SJSA1 (cell line): ENCODE results near the gene ACIN1. TPM values are rescaled to one million over a fixed set of nuclear protein-coding genes. Genes with fewer than 3 reads are reported as not detected.

Experiments used
- DNase-seq, 2 experiments: peaks; one replicate each; pipeline ENCODE4 v3.0.0-alpha.2; 2015 to 2020; ENCODE audit warnings: low spot score in 2 of 2, low read depth in 1 of 2
- H3K27ac ChIP-seq: fragments of 250-450 bp; sonication (Bioruptor Pico); 2 replicates; pipeline ENCODE4 v1.5.1; 2020; ENCODE audit warnings: mild to moderate bottlenecking, moderate library complexity
- H3K27me3 ChIP-seq: fragments of 250-450 bp; sonication (Bioruptor Pico); replicated peaks from 2 replicates; pipeline ENCODE4 v1.5.1; 2020; ENCODE audit warnings: mild to moderate bottlenecking, moderate library complexity
- H3K36me3 ChIP-seq: fragments of 250-450 bp; sonication (Bioruptor Pico); 2 replicates; pipeline ENCODE4 v1.5.1; 2020; ENCODE audit warnings: mild to moderate bottlenecking
- H3K4me1 ChIP-seq: fragments of 250-450 bp; sonication (Bioruptor Pico); replicated peaks from 2 replicates; pipeline ENCODE4 v1.6.1; 2021; ENCODE audit warnings: mild to moderate bottlenecking
- H3K4me3 ChIP-seq: fragments of 250-450 bp; sonication (Bioruptor Pico); 2 replicates; pipeline ENCODE4 v1.5.1; 2020; ENCODE audit warnings: mild to moderate bottlenecking
- H3K9me3 ChIP-seq: fragments of 250-450 bp; sonication (Bioruptor Pico); replicated peaks from 2 replicates; pipeline ENCODE4 v1.5.1; 2020; ENCODE audit warnings: mild to moderate bottlenecking
- total RNA-seq: library from RNA; depleted of rRNA; stranded (reverse); fragments of >200 nt; shearing (Covaris generic); gene quantifications from 2 replicates; pipeline ENCODE4 v1.2.3, GENCODE V29; 2014

The ACIN1 gene
- total RNA-seq, 1 experiment from 2014 or later = 68.2 TPM

DNA sequence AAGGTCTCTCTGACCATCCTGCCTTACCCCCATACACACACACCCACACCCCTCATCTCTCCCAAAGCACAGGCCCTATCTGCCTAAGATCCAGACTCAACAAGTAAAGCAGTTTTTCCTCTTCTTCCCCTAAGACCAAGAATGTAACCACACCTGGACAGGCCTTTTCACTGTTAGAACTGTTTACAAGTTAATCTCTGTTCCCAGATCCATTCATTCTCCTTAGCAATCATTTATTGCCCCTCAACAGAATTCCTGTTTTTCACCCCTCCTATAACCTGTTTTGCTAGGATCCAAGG lies 11.8 kb upstream of the ACIN1 start:
- Histone ChIP-seq H3K4me3 (no peak overlapping the region), H3K27me3 (peaks cover 7% of the 10 kb centered on the region), H3K36me3 (no peaks in the 10 kb centered on the region), H3K4me1 (no peaks in the 10 kb centered on the region), H3K27ac (no peak overlapping the region), H3K9me3 (no peaks in the 10 kb centered on the region)
- no peak for DNase-seq

GRCh38 chr14:23105348-23105824 lies 10.4 kb upstream of the ACIN1 start:
- Histone ChIP-seq H3K9me3 (no peaks in the 10 kb centered on the region), H3K4me3 (no peak overlapping the region), H3K27ac (no peak overlapping the region), H3K27me3 (peaks cover 7% of the 10 kb centered on the region), H3K4me1 (no peaks in the 10 kb centered on the region), H3K36me3 (no peaks in the 10 kb centered on the region)
- no peak for DNase-seq

GRCh38 chr14:23104591-23105347 lies 9.8 kb upstream of the ACIN1 start, which contains the start of gene CIROP:
CIROP (minus strand) TSS chr14:23104989; CDS start chr14:23104920, 69 bp downstream.
- H3K36me3 ChIP-seq = no peaks in the 10 kb centered on the region; the same call in 1 of the 2 replicates
- peaks cover 3% of the 10 kb centered on the region for H3K27me3 ChIP-seq
- no peak for DNase-seq
- H3K27ac ChIP-seq = no peak within 1 kb of the TSS
- no peak within 1 kb of the TSS for H3K4me3 ChIP-seq
- no peaks in the 10 kb centered on the region for H3K9me3 ChIP-seq
- H3K4me1 ChIP-seq = no peaks in the 10 kb centered on the region

- no peak overlapping the region for H3K4me3 ChIP-seq
- DNase-seq = no peak
- no peaks in the 10 kb centered on the region for H3K4me1 ChIP-seq
- H3K36me3 ChIP-seq = peaks cover 4% of the 10 kb centered on the region; the same call in 1 of the 2 replicates
- no peak overlapping the region for H3K27ac ChIP-seq
- H3K27me3 ChIP-seq = no peaks in the 10 kb centered on the region
- H3K9me3 ChIP-seq = no peaks in the 10 kb centered on the region
Measured at GRCh38 chr14:23104070-23104590, 9.2 kb upstream of the ACIN1 start.

- Histone ChIP-seq H3K9me3 (no peaks in the 10 kb centered on the region), H3K27ac (no peak overlapping the region), H3K27me3 (no peaks in the 10 kb centered on the region), H3K36me3 (peaks cover 9% of the 10 kb centered on the region; the same call in 1 of the 2 replicates), H3K4me1 (no peaks in the 10 kb centered on the region), H3K4me3 (no peak overlapping the region)
- DNase-seq = no peak
Measured at GRCh38 chr14:23103581-23103980, 8.6 kb upstream of the ACIN1 start.

DNA sequence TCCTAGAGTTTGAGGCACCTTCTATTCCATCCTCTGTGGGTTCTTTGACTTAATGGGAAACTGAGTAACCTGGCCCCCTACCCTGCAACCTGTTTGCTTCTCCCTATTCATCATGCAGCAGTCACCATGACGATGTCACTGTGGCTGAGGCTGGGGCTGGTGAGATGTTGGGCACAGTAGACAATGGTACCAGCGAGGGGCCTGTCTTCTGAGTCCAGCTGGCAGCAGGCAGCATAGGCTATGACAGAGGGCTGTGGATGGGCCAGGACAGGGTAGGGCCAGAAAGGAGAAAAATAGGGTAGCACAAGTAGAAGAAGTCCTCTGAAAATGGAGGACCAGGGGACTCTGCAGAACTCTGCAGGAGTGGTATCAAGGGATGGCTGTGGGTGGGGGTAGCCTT lies 7.9 kb upstream of the ACIN1 start:
- no peak for DNase-seq
- H3K36me3 ChIP-seq = peaks cover 17% of the 10 kb centered on the region
- H3K4me1 ChIP-seq = no peaks in the 10 kb centered on the region
- H3K27ac ChIP-seq = no peak overlapping the region
- H3K4me3 ChIP-seq = no peak overlapping the region
- H3K27me3 ChIP-seq = no peaks in the 10 kb centered on the region
- H3K9me3 ChIP-seq = no peaks in the 10 kb centered on the region

DNA sequence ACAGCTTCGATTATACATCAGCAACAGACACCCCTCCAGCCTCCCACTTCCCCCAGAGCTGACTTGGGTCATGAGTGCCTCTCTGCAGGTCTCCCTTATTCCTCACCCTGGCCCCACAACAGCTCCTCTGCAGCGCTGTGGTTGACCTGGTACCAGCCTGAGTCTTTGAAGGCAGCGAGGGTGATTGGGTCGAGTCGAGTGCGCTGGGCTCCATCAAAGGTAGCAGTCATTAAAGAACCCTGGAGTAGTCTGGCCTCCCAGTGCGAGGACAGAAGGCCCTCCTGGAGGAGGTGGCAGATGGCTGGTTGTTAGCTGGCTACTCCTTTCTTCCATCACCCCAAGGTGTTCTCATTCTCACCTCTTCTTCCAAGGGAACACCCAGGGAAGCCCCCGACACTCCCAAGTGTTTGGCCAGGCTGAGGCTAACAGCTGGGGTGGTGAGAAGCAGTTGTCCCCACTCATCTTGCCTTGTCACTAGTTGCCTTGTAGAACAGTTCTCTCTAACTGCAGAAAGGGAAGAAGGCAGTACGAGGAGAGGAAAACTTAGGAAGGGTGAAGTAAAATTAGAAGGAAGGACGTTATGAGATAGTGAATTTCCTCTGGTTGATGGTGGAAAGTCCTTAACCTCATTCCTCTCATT lies 7.2 kb upstream of the ACIN1 start:
- no peaks in the 10 kb centered on the region for H3K9me3 ChIP-seq
- no peaks in the 10 kb centered on the region for H3K4me1 ChIP-seq
- no peak overlapping the region for H3K27ac ChIP-seq
- no peaks in the 10 kb centered on the region for H3K27me3 ChIP-seq
- peaks cover 24% of the 10 kb centered on the region for H3K36me3 ChIP-seq
- no peak overlapping the region for H3K4me3 ChIP-seq
- no peak for DNase-seq

- no peaks in the 10 kb centered on the region for H3K27me3 ChIP-seq
- peaks cover 29% of the 10 kb centered on the region for H3K36me3 ChIP-seq
- no peak for DNase-seq
- no peak overlapping the region for H3K27ac ChIP-seq
- no peaks in the 10 kb centered on the region for H3K9me3 ChIP-seq
- 0 out of 2 replicates have a peak, but pooled peaks cover 4% of the 10 kb centered on the region for H3K4me1 ChIP-seq
- no peak overlapping the region for H3K4me3 ChIP-seq
Measured at GRCh38 chr14:23101213-23101970, 6.5 kb upstream of the ACIN1 start.

- H3K27ac ChIP-seq = no peak overlapping the region
- peaks cover 37% of the 10 kb centered on the region for H3K36me3 ChIP-seq
- H3K4me1 ChIP-seq = 0 out of 2 replicates have a peak, but pooled peaks cover 4% of the 10 kb centered on the region
- H3K4me3 ChIP-seq = no peak overlapping the region
- no peak for DNase-seq
- H3K27me3 ChIP-seq = no peaks in the 10 kb centered on the region
- no peaks in the 10 kb centered on the region for H3K9me3 ChIP-seq
Measured at GRCh38 chr14:23099212-23099861, 4.4 kb upstream of the ACIN1 start.

DNA sequence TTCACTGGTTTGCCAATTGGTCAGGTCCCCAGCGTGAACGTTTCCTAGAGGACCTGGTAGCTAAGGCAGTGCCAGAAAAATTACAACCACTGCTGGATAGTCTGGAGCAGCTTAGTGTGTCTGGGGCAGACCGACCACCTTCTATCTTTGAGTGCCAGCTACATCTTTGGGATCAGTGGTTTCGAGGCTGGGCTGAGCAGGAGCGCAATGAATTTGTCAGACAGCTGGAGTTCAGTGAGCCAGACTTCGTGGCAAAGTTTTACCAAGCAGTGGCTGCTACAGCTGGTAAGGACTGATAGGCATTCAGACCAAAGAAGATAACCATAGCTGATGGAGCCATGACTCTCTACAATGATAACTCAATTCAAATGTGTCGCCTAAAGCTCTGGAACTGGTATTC lies 2.9 kb upstream of the ACIN1 start:
- Histone ChIP-seq H3K27me3 (no peaks in the 10 kb centered on the region), H3K4me3 (no peak overlapping the region), H3K27ac (no peak overlapping the region), H3K4me1 (0 out of 2 replicates have a peak, but pooled peaks cover 4% of the 10 kb centered on the region), H3K36me3 (peaks cover 45% of the 10 kb centered on the region), H3K9me3 (no peaks in the 10 kb centered on the region)
- no peak for DNase-seq

GRCh38 chr14:23095196-23096108 lies 516 bp upstream of the ACIN1 start, which contains the start of gene C14orf119:
C14orf119 (plus strand) TSS chr14:23095505; CDS start chr14:23097659, 2,154 bp downstream.
- no peaks in the 10 kb centered on the region for H3K9me3 ChIP-seq
- no peaks in the 10 kb centered on the region for H3K27me3 ChIP-seq
- peak within 1 kb of the TSS; percentile 84 for H3K27ac ChIP-seq
- 0 out of 2 replicates have a peak, but pooled peaks cover 4% of the 10 kb centered on the region for H3K4me1 ChIP-seq
- H3K36me3 ChIP-seq = peaks cover 63% of the 10 kb centered on the region
- H3K4me3 ChIP-seq = peak within 1 kb of the TSS; percentile 82
- peak; percentile 98 for DNase-seq

- Histone ChIP-seq H3K4me3 (peak overlapping the region; percentile 82), H3K36me3 (peaks cover 73% of the 10 kb centered on the region), H3K27ac (no peak overlapping the region), H3K27me3 (no peaks in the 10 kb centered on the region), H3K4me1 (0 out of 2 replicates have a peak, but pooled peaks cover 4% of the 10 kb centered on the region), H3K9me3 (no peaks in the 10 kb centered on the region)
- no peak for DNase-seq
Measured at GRCh38 chr14:23093991-23094665, 808 bp downstream of the ACIN1 start.
